Measurements from ENCODE around the gene CPED1. TPM values are rescaled to one million over a fixed set of nuclear protein-coding genes. Genes with fewer than 3 reads are reported as not detected.

The CPED1 gene
- total and polyA plus RNA-seq, 10 of the 15 experiments (the other 5 are each of a cell fraction or from before 2014, with no cell fraction given), result 0.01 to 0.77 (median 0.10) TPM; not detected in 1

- H3K27me3 ChIP-seq (replicated peaks in 1 of 2; ENCODE audit: control insufficient read depth in 2 of 2, insufficient read depth in 2 of 2, low read length in 1 of 2), result no peaks in the 10 kb centered on the region; a peak in 1 of 4 replicates
- H3K4me1 ChIP-seq (ENCODE audit: control insufficient read depth, insufficient read depth, low read length), result peaks cover 11% of the 10 kb centered on the region
- no peak overlapping the region for H2AFZ ChIP-seq (ENCODE audit: control insufficient read depth, low read depth, low read length)
- no peak for TF ChIP-seq JUND (IDR thresholded peaks at IDR 0.05; ENCODE audit: low read depth, low read length)
- TF ChIP-seq NFIC (IDR thresholded peaks at IDR 0.05; ENCODE audit: low read depth, low read length), result no peak
- no peak for TF ChIP-seq POLR2A (IDR thresholded peaks at IDR 0.05; ENCODE audit: low read depth, low read length)
- TF ChIP-seq RB1 (IDR thresholded peaks at IDR 0.05; ENCODE audit: borderline replicate concordance), result no peak
- no peak for TF ChIP-seq CREB1 (IDR thresholded peaks at IDR 0.05; ENCODE audit: low read depth)
- TF ChIP-seq DPF2 (IDR thresholded peaks at IDR 0.05), result no peak
- no peak for TF ChIP-seq IRF4 (IDR thresholded peaks at IDR 0.05; ENCODE audit: low read depth, low read length)
- TF ChIP-seq NR2C2 (IDR thresholded peaks at IDR 0.05; ENCODE audit: borderline replicate concordance, control insufficient read depth, insufficient read length, low read depth), result no peak
- TF ChIP-seq SRF (IDR thresholded peaks at IDR 0.05; ENCODE audit: low read depth in 2 of 2, low read length in 2 of 2), result no peak
- no peak for TF ChIP-seq TAF1 (IDR thresholded peaks at IDR 0.05; ENCODE audit: borderline replicate concordance, low read depth, low read length)
- no peak for TF ChIP-seq HDAC6 (IDR thresholded peaks at IDR 0.05; ENCODE audit: unreplicated experiment)
- no peak for TF ChIP-seq ZNF622 (IDR thresholded peaks at IDR 0.05)
- POLR2A ChIA-PET, result no interaction called here
- RAD21 ChIA-PET (ENCODE audit: unreplicated experiment), result no interaction called here
- BruUV-seq (replicated peaks), result no TSS peak
- H3K9me3 ChIP-seq (replicated peaks; ENCODE audit: control insufficient read depth, insufficient read depth, low read length), result no peaks in the 10 kb centered on the region; the same call in 2 of the 3 replicates
- CTCF ChIA-PET, result no interaction called here
- DNase-seq (ENCODE audit: low read depth, low spot score) (no peak), FAIRE-seq (no peak), ATAC-seq (no peak)
- 58% methylated on average over 2 of the region's 2 CpGs for WGBS (ENCODE audit: insufficient coverage, insufficient replicate concordance, low lambda C conversion rate, missing lambda C conversion rate)
- intact Hi-C loops (cut with micrococcal nuclease; ENCODE audit: unreplicated experiment), result no loop called here
- no peak overlapping the region for H3K4me2 ChIP-seq (ENCODE audit: control insufficient read depth, insufficient read depth)
- SMC1A ChIA-PET (ENCODE audit: uncharacterized antibody, unreplicated experiment), result no interaction called here
- H4K20me1 ChIP-seq (ENCODE audit: control insufficient read depth, insufficient read depth), result no peaks in the 10 kb centered on the region
- no peaks in the 10 kb centered on the region for H3K79me2 ChIP-seq (ENCODE audit: control insufficient read depth, insufficient read depth, low read length)
- in situ Hi-C loops (cut with MboI), result no loop called here
- no peaks in the 10 kb centered on the region for H3K36me3 ChIP-seq (ENCODE audit: control insufficient read depth in 2 of 2, insufficient read depth in 2 of 2, low read length in 1 of 2)
- no peak overlapping the region for H3K9ac ChIP-seq (ENCODE audit: control insufficient read depth, insufficient read depth, low read length)
- no peak overlapping the region for H3K27ac ChIP-seq (ENCODE audit: control insufficient read depth, insufficient read depth)
- no peak overlapping the region for H3K4me3 ChIP-seq
These were observed 282.6 kb downstream of the CPED1 start for GRCh38 chr7:121271098-121271497.
